AG10803 (cell line): ENCODE measurements around the gene NPM1.

Source experiments
- DNase-seq: peaks from one replicate; pipeline ENCODE4 v3.0.0; 2010; ENCODE audit warnings: low read depth
- H3K4me3 ChIP-seq: 2 replicates; pipeline ENCODE4 v1.5.1; 2011; ENCODE audit warnings: mild to moderate bottlenecking, low read length, control low read depth
- CTCF ChIP-seq: conservative IDR thresholded peaks from 2 replicates; pipeline ENCODE4 v1.5.1; 2011; ENCODE audit warnings: mild to moderate bottlenecking, low read length, control low read depth, inconsistent platforms

Gene NPM1

GRCh38 chr5:171447226-171447625, 59.6 kb downstream of the NPM1 start:
- H3K4me3 ChIP-seq: no peak overlapping the region
- no peak for TF ChIP-seq CTCF
- peak; percentile 5 for DNase-seq

GRCh38 chr5:171449426-171449825, 61.8 kb downstream of the NPM1 start:
- TF ChIP-seq CTCF: no peak
- DNase-seq: no peak
- no peak overlapping the region for H3K4me3 ChIP-seq

GRCh38 chr5:171450423-171451331, 63.0 kb downstream of the NPM1 start:
- H3K4me3 ChIP-seq: peak overlapping the region; percentile 51
- TF ChIP-seq CTCF: no peak
- DNase-seq: peak; percentile 80

GRCh38 chr5:171451421-171451820, 63.8 kb downstream of the NPM1 start:
- no peak for TF ChIP-seq CTCF
- no peak overlapping the region for H3K4me3 ChIP-seq
- no peak for DNase-seq

- no peak for TF ChIP-seq CTCF
- no peak overlapping the region for H3K4me3 ChIP-seq
- DNase-seq: no peak
Measured at GRCh38 chr5:171453056-171453725, 65.5 kb downstream of the NPM1 start.

GRCh38 chr5:171453988-171454387, 66.3 kb downstream of the NPM1 start:
- TF ChIP-seq CTCF: no peak

GRCh38 chr5:171454549-171454948, 66.9 kb downstream of the NPM1 start:
- TF ChIP-seq CTCF: no peak
- no peak overlapping the region for H3K4me3 ChIP-seq
- DNase-seq: no peak

More at GRCh38 chr5:171453988-171454387, 66.3 kb downstream of the NPM1 start:
- no peak for DNase-seq
- H3K4me3 ChIP-seq: no peak overlapping the region
